NOMO-1 (cell line): Measurements from ENCODE around the gene DYRK4.
A peak's percentile ranks its signal among the peaks of the same experiment; 100 is the strongest.

Experiments
- DNase-seq, 2 experiments: peaks; one replicate each; lab custom pipeline; 2025; ENCODE audit not compliant: unreplicated experiment in 2 of 2; lab: John Stamatoyannopoulos, UW

The DYRK4 gene

GRCh38 chr12:4563336-4563735 is 1.3 kb downstream of the DYRK4 start:
- no peak for DNase-seq

GRCh38 chr12:4564818-4565217 is 2.8 kb downstream of the DYRK4 start:
- peak; percentile 43 to 72 for DNase-seq

GRCh38 chr12:4566474-4566873 is 4.5 kb downstream of the DYRK4 start:
- DNase-seq, result peak; percentile 6 to 52

- DNase-seq, result peak; percentile 70 to 93
Observed at GRCh38 chr12:4567073-4567881, 5.3 kb downstream of the DYRK4 start.

GRCh38 chr12:4569261-4569660 is 7.3 kb downstream of the DYRK4 start:
- DNase-seq, result peak; percentile 12 to 46

- no peak for DNase-seq
Observed at GRCh38 chr12:4572680-4573079, 10.7 kb downstream of the DYRK4 start.

- DNase-seq, result peak; percentile 35 to 63
Observed at GRCh38 chr12:4579305-4580102, 17.5 kb downstream of the DYRK4 start.

GRCh38 chr12:4580281-4580688 is 18.3 kb downstream of the DYRK4 start:
- DNase-seq, result no peak

- no peak for DNase-seq
Observed at GRCh38 chr12:4584281-4584680, 22.3 kb downstream of the DYRK4 start.

- no peak for DNase-seq
Observed at GRCh38 chr12:4584896-4585295, 22.9 kb downstream of the DYRK4 start.

- no peak for DNase-seq
Observed at GRCh38 chr12:4586500-4586899, 24.5 kb downstream of the DYRK4 start.

- DNase-seq, result no peak
Observed at GRCh38 chr12:4587108-4587507, 25.1 kb downstream of the DYRK4 start.

GRCh38 chr12:4588916-4589315 is 26.9 kb downstream of the DYRK4 start:
- DNase-seq, result no peak

- DNase-seq, result no peak
Observed at GRCh38 chr12:4589941-4590340, 27.9 kb downstream of the DYRK4 start.

GRCh38 chr12:4591180-4591687 is 29.2 kb downstream of the DYRK4 start:
- no peak for DNase-seq

GRCh38 chr12:4595881-4596280 is 33.9 kb downstream of the DYRK4 start:
- DNase-seq, result no peak

GRCh38 chr12:4603421-4603820 is 41.4 kb downstream of the DYRK4 start:
- DNase-seq, result no peak

GRCh38 chr12:4603946-4604345 is 41.9 kb downstream of the DYRK4 start:
- no peak for DNase-seq

- peak; percentile 52 to 88 for DNase-seq
Observed at GRCh38 chr12:4604684-4605193, 42.7 kb downstream of the DYRK4 start.

GRCh38 chr12:4607056-4607455 is 45.0 kb downstream of the DYRK4 start:
- DNase-seq, result no peak

GRCh38 chr12:4609071-4609470 is 47.1 kb downstream of the DYRK4 start:
- DNase-seq, result no peak

GRCh38 chr12:4610481-4610880 is 48.5 kb downstream of the DYRK4 start:
- no peak for DNase-seq
